HG03378 (cell line): Measurements from ENCODE around the gene CD99.
"Not testable (repeated sequence)": the region's sequence is repeated elsewhere in the genome, so short reads cannot be mapped to it uniquely, and the experiment has no call there.

Source experiments
- ATAC-seq: cut with Tn5 transposase; IDR thresholded peaks from one replicate; pipeline ENCODE4 v1.9.1; 2021; ENCODE audit warnings: mild to moderate bottlenecking, moderate library complexity; ENCODE audit not compliant: unreplicated experiment

The CD99 gene

GRCh38 chrX:2766906-2767305 lies 75.8 kb downstream of the CD99 start:
- ATAC-seq: no peak

DNA sequence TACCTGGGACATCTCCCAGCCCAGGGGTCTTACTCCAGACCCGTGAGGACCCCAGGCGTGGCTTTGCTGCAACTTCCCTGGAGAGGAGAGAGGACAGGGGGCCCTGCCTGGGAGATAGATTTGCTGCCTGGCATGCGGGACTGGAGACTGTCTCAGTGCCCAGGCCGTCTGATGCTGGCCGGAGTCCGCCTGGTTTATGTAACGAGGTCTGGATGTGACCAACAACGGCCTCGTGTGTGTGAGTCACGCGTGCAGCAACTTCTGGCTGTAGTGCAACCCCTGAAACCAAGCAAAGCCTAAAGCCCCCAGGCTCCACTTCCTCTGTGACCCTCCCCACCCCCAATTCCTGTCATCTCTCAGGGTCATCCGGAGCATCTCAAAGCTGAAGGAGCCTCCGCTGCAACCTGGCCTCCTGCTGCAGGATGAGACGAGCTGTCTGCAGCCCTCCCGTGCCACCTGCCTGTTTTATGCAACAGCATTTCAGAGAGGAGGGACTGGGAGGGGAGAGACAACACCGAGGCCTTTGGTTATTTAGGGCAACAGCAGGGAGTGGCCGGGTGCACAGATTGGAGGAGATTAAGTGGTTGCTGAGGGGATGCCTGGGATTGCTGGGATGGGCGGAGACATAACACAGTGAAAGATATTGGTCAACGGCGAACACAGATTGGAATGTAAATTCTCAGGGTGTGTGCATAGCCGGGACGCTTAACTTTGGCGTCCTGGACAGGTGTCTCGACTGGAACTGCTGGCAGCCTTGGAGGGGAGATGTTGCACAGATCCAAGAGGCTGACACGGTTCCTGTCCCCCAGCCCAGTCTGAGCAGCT lies 76.7 kb downstream of the CD99 start:
- ATAC-seq: no peak

- ATAC-seq: no peak
Observed at GRCh38 chrX:2769615-2770014, 78.5 kb downstream of the CD99 start.

DNA sequence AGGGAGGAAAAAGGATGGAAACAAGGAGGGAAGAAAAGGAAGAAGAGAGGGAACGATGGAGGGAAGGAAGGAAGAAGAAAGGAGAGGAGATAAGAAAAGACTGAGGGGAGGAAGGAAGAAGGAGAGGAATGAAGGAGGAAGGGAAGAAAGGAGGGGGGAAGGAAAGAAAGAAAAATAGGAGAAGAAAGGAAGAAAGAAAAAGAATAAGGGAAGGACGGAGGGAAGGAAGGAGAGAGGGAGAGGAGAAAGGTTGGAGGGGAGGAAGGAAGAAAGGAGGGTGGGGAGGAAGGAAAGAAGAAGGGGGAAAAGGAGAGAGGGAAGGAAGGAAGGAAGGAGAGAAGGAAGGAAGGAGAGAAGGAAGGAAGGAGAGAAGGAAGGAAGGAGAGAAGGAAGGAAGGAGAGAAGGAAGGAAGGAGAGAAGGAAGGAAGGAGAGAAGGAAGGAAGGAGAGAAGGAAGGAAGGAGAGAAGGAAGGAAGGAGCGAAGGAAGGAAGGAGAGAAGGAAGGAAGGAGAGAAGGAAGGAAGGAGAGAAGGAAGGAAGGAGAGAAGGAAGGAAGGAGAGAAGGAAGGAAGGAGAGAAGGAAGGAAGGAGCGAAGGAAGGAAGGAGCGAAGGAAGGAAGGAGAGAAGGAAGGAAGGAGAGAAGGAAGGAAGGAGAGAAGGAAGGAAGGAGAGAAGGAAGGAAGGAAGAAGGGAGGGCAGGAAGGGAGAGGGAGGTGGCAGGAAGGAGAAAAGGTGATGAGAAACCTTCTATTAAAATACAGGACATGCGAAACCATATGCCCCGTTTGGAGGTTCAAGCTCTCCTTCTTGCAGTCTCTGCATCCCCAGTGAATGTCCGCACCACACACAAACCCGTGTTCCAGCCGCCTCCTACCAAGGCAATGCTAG lies 82.3 kb downstream of the CD99 start:
- not testable (repeated sequence) for ATAC-seq

GRCh38 chrX:2774057-2774456 lies 83.0 kb downstream of the CD99 start:
- ATAC-seq: no peak

DNA sequence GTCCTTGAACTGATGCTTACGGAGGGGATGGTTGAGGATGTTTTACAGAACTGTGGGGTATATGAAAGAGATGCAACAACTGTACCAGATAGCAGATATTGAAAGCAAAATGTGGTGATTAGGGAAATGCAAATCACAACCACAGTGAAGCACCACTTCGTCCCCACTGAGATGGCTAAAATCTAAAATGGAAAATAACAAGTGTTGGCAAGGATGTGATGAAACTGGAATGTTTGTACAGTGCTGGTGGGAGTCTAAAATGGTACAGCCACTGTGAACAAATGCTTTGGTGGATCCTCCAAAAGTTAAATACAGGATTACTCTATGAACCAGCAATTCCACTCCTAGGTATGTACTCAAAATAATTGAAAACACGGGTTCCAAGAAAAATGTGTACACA lies 83.7 kb downstream of the CD99 start:
- ATAC-seq: no peak

- ATAC-seq: not testable (repeated sequence)
Observed at GRCh38 chrX:2780472-2781225, 89.6 kb downstream of the CD99 start.

- no peak for ATAC-seq
Observed at GRCh38 chrX:2781226-2781571, 90.1 kb downstream of the CD99 start.

DNA sequence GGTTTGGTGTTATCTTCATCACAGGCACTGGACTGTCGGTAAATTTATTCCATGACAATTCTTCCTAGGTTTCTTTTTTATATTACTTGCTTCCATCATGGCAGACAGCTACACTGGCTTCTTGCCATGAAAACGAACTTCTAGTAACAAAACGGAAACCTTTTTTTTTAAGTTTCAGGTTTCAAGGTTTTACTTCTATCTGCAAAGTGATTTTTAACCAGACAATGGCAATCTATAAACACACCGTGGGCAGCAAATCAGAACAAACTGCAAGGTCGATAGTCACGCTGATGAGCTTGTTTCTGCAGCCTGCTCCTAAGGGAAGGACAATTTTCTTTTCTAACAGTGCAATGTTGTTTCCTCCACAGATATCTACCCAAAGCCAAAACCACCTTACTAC lies 90.6 kb downstream of the CD99 start:
- ATAC-seq: no peak

DNA sequence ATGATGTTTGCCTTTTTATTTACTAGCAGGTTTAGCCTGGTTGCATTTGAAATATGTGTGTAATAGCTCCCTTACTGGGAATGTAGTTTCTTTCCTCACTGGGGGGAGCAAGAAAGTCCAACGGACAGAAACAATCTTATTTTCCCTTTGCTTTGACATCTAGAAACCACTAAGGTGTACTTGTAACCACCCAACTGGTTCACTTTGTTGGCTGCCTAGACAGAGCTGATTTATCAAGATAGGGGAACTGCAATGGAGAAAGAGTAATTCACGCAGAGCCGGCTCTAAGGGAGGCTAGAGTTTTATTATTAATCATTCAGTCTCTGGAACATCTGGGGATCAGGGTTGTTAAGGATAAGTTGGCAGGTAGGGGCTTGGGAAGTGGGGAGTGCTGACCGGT lies 91.1 kb downstream of the CD99 start:
- no peak for ATAC-seq

DNA sequence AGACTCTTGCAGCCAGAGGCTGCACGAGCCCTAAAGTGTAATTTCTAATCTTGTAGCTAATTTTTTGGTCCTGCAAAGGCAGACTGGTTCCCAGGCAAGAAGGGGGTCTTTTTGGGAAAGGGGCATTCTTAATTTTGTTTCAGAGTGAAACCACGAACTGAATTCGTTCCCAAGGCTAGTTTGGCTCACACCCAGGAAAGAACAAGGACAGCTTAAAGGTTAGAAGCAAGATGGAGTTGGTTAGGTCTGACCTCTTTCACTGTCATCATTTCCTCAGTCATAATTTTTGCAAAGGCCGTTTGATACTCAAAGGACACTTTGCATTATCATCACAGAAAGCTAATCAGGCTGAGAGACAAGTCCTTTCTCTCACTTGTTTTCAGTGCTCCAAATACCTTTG lies 91.7 kb downstream of the CD99 start:
- ATAC-seq: no peak

GRCh38 chrX:2784026-2784425 lies 92.9 kb downstream of the CD99 start:
- ATAC-seq: no peak

GRCh38 chrX:2785538-2785937 lies 94.4 kb downstream of the CD99 start:
- ATAC-seq: no peak

DNA sequence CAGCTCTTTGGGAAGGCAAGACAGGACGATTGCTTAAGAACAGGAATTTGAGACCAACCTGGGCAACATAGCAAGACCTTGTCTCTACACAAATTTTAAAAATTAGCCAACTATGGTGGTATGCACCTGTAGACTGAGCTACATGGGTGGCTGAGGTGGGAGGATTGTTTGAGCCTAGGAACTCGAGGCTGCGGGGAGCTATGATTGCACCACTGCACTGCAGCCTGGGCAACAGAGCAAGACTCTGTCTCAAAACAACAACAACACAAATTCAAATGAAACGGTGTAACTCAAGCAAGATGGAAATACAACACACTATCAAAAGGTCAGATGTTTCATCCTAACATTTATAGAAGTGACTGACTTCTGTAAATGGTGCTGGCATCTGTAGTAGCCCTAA lies 97.9 kb downstream of the CD99 start:
- ATAC-seq: no peak

- ATAC-seq: no peak
Observed at GRCh38 chrX:2789569-2789968, 98.5 kb downstream of the CD99 start.
